Effector CD4-positive, alpha-beta T cell (primary cell): Measurements from ENCODE around the gene PGM5.
A peak's percentile ranks its signal among the peaks of the same experiment; 100 is the strongest.

Experiments used
- DNase-seq: peaks from one replicate; pipeline ENCODE4 v3.0.0-alpha.2; 2020

The PGM5 gene

GRCh38 chr9:68541568-68541967 is 185.2 kb downstream of the PGM5 start:
- DNase-seq, result no peak

GRCh38 chr9:68545033-68545705 is 188.8 kb downstream of the PGM5 start:
- no peak for DNase-seq

- no peak for DNase-seq
Measured at GRCh38 chr9:68546596-68547390, 190.4 kb downstream of the PGM5 start.

GRCh38 chr9:68547417-68547816 is 191.0 kb downstream of the PGM5 start:
- DNase-seq, result no peak

GRCh38 chr9:68548241-68548640 is 191.8 kb downstream of the PGM5 start:
- no peak for DNase-seq

- DNase-seq, result no peak
Measured at GRCh38 chr9:68551191-68551590, 194.8 kb downstream of the PGM5 start.

- DNase-seq, result no peak
Measured at GRCh38 chr9:68552700-68553476, 196.5 kb downstream of the PGM5 start.

- no peak for DNase-seq
Measured at GRCh38 chr9:68555437-68556150, 199.2 kb downstream of the PGM5 start.

GRCh38 chr9:68558545-68558944 is 202.1 kb downstream of the PGM5 start:
- DNase-seq, result no peak

GRCh38 chr9:68560071-68560844 is 203.8 kb downstream of the PGM5 start:
- DNase-seq, result peak; percentile 15

GRCh38 chr9:68562461-68562860 is 206.1 kb downstream of the PGM5 start:
- no peak for DNase-seq

GRCh38 chr9:68567565-68567964 is 211.2 kb downstream of the PGM5 start:
- no peak for DNase-seq

- DNase-seq, result no peak
Measured at GRCh38 chr9:68574150-68574549, 217.7 kb downstream of the PGM5 start.

GRCh38 chr9:68575817-68576216 is 219.4 kb downstream of the PGM5 start:
- no peak for DNase-seq

GRCh38 chr9:68577774-68578591 is 221.6 kb downstream of the PGM5 start:
- no peak for DNase-seq
